GM18907 (cell line): ENCODE data around the gene SDR42E1.
"Not testable (repeated sequence)": the region's sequence is repeated elsewhere in the genome, so short reads cannot be mapped to it uniquely, and the experiment has no call there.

Experiments
- ATAC-seq: cut with Tn5 transposase; IDR thresholded peaks from one replicate; pipeline ENCODE4 v1.9.1; 2021; ENCODE audit warnings: mild to moderate bottlenecking, moderate library complexity; ENCODE audit not compliant: unreplicated experiment

The SDR42E1 gene

GRCh38 chr16:82005027-82005830 lies 6.0 kb downstream of the SDR42E1 start:
- no peak for ATAC-seq

GRCh38 chr16:82004601-82005000 lies 6.7 kb downstream of the SDR42E1 start:
- no peak for ATAC-seq

GRCh38 chr16:82002831-82003230 lies 8.4 kb downstream of the SDR42E1 start:
- no peak for ATAC-seq

- ATAC-seq, result no peak
Observed at GRCh38 chr16:81997738-81998137, 13.5 kb downstream of the SDR42E1 start.

- ATAC-seq, result no peak
Observed at GRCh38 chr16:81996664-81997509, 14.4 kb downstream of the SDR42E1 start.

- ATAC-seq, result no peak
Observed at GRCh38 chr16:81995651-81996050, 15.6 kb downstream of the SDR42E1 start.

GRCh38 chr16:81994485-81994884 lies 16.8 kb downstream of the SDR42E1 start:
- no peak for ATAC-seq

- ATAC-seq, result no peak
Observed at GRCh38 chr16:81992859-81993258, 18.4 kb downstream of the SDR42E1 start.

GRCh38 chr16:81987706-81988105 lies 23.6 kb downstream of the SDR42E1 start:
- ATAC-seq, result no peak

- ATAC-seq, result no peak
Observed at GRCh38 chr16:81987121-81987520, 24.1 kb downstream of the SDR42E1 start.

GRCh38 chr16:81977335-81977942 lies 33.8 kb downstream of the SDR42E1 start:
- ATAC-seq, result not testable (repeated sequence)

- ATAC-seq, result no peak
Observed at GRCh38 chr16:81975637-81976036, 35.6 kb downstream of the SDR42E1 start.

GRCh38 chr16:81973737-81974136 lies 37.5 kb downstream of the SDR42E1 start:
- ATAC-seq, result no peak

- ATAC-seq, result no peak
Observed at GRCh38 chr16:81971853-81972252, 39.4 kb downstream of the SDR42E1 start.

- ATAC-seq, result no peak
Observed at GRCh38 chr16:81967358-81967757, 43.9 kb downstream of the SDR42E1 start.

- ATAC-seq, result no peak
Observed at GRCh38 chr16:81964808-81965207, 46.5 kb downstream of the SDR42E1 start.

- no peak for ATAC-seq
Observed at GRCh38 chr16:81956213-81956948, 54.9 kb downstream of the SDR42E1 start.

GRCh38 chr16:81951564-81951963 lies 59.7 kb downstream of the SDR42E1 start:
- ATAC-seq, result no peak

- no peak for ATAC-seq
Observed at GRCh38 chr16:81946206-81946605, 65.1 kb downstream of the SDR42E1 start.

- ATAC-seq, result no peak
Observed at GRCh38 chr16:81945665-81946064, 65.6 kb downstream of the SDR42E1 start.
